NCI-H128 (cell line): ENCODE measurements around the gene SSBP4.

Experiments used
- DNase-seq: peaks from one replicate; lab custom pipeline; 2025; ENCODE audit not compliant: unreplicated experiment; lab: John Stamatoyannopoulos, UW

The SSBP4 gene

DNA sequence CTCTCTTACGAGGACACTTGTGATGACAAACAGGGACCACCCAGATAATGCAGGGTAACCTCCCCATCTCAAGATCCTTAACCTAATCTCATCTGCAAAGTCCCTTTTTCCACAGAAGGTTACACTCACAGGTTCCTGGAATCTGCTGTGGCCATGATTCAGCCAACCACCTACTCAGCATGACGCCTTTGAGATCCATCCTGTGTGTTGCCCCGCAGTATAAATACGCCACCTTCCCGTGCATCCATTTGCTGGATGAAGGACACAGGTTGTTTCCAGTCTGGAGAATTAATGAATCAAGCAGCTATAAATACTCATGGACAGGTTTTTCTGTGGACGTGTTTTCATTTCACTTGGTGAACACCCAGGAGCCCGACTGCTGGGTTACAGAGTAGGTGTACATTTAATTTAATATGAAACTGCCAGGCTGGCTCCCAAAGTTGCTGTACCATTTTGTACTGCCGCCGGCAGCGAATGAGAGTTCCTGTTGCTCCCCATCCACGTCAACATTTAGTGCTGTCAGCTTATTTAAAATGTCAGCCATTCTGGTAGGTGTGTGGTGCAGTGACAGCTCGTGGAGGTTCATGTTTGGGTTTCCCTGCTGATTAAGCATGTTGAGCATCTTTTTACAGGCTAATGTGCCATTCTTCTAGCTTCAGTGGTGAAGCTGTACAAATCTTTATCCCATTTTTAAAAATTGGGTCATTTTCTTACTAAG, 62.5 kb downstream of the SSBP4 start:
- no peak for DNase-seq

- no peak for DNase-seq
Observed at GRCh38 chr19:18483119-18483890, 64.1 kb downstream of the SSBP4 start.
